LoVo (cell line): Measurements from ENCODE around the gene CRHR2.

Experiments used
- DNase-seq: peaks from one replicate; pipeline ENCODE4 v3.0.0-alpha.2; 2016; ENCODE audit warnings: low spot score

CRHR2 gene

DNA sequence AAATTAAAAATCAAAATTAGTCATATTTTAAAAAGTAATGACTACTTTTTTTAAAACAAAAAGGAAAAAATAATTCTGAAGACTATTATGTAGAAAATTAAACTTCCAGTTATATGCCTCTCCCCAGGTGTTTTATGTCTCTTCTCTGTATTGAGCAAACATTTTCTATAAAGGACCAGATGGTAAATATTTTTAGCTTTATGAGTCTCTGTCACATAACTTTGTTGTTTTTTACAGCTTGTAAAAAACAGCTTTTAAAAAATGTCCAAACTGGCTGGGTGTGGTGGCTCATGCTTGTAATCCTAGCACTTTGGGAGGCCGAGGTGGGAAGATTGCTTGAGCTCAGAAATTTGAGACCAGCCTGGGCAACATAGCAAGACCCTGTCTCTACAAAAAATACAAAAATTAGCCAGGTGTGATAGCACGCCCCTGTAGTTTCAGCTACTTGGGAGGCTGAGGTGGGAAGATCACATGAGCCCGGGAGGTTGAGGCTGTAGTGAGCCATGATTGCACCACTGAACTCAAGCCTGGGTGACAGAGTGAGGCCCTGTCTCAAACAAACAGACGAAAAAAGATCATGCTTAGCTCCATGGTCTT, 64.1 kb downstream of the CRHR2 start:
- DNase-seq, result no peak

DNA sequence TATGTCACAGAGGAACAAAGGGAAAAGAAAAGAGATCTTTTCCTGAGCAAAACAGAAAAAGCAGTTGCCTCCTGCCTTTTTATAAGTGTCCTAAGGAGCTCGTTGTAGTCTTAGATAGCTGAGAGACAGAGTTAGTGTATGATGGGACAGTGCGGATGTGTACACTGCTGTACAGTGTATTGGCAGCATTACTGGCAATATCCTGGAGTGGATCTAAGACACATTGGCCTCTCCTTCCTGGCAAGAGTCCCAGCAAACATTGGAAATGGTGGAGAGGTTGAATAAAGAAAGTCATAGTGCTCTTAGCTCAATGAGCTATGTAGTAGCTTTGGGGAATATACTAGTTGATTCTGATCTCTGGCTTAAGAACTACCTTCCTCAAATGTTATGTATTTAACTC, 64.9 kb downstream of the CRHR2 start:
- no peak for DNase-seq

DNA sequence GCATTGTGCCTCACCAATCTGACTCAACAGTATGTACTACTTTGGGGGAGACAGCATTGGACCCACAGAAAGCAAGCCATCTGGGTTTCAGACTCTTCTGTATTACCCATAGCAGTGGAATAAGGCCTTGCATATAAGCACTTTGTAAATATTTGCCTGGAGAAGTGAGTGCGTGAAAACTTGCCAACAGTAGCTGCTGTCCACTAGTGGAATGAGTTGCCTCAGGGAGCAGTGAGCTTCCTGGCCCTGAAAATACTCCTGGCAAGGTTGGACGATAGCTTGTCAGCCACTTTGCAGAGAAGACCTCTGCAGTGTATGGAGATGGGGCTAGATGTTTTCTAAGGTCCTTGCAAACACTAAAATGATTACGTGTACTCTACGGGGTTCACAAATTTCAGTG, 65.9 kb downstream of the CRHR2 start:
- no peak for DNase-seq

DNA sequence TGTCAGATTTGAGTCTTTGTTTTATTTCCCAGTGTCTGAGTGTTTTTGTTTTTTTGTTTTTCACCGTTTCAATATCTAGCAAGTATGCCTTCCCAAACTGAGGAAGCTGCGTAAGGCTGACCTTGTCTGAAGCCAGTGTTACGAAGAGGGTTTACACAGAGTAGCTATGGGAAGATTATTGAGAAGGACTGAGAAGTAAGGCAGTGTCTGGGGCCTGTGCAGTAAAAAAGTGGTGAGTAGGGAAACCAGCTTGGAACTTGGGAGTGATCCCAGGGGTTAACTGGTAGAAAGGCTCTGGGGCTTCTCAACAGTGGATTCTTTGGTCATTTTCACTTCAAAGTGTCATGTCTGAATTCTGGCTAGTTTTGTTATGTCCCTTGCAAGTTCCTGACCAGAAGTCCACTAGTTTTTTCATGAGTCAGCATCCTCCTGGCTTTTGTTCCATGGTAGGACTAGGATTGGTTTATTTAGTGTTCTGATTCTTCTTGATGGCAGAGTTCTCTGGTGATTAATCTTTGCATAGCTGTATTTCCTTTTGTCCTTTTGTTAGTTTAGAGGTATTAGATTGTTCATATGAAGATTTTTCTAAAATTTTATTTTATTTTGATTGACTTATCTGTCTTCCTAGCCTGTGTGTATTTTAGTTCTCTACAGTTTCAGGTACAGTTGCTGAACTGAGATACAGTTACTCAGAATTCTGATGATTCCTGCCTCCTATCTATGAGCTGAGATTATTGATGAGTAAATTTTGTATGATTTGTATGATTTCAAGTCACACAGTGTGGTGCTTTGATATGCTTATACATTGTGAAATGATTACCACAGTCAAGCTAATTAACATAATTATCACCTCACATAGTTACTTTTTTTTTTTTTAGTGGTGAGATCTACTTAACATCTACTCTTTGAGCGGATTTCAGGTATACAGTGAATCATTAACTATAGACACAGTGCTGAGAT, 68.6 kb downstream of the CRHR2 start:
- DNase-seq, result no peak

DNA sequence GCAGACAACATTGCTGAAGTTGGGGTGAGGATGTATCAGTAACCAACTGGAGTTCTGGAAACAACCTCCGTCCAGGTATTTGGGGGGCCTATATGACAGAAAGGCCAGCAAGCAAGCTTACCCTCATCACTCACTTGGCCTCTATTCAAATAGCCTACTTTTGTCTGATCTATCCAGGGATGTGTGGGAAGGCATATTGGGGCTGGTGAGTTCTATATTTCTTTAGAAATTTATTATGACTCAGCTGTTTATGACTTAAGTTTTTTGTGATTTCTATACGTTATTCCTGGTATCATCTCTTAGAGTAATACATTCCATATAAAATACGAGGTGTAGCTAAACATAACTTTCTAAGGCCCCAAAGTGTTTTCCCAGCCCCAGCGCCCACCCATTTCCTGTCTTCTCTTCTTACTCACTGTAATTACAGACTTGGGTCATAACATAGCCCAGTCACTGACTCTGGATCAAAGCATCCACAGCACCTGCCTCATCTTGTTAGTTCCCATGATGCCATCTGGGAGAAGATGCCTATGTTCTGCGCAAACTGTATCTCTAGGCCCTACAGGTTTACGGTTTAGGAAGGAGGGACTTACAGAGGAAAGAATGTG, 69.5 kb downstream of the CRHR2 start:
- no peak for DNase-seq

DNA sequence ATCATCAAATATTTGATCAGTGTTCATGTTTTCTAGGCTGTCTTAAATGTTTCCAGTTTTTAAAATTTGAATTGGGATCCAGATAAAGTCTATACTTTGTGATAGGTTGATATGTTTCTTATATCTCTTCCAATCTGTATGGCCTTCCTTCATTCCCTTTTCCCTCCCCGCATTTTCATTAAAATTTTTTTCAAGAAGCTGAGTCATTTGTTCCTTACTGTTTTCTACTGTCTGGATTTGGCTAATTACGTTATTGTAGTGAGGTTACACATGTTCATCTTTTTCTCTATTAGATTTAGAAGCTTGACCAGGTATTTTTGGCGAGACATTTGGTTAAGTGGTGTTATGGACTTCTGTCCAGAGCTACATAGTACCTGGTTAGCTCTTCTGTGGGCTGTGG, 76.4 kb downstream of the CRHR2 start:
- no peak for DNase-seq

DNA sequence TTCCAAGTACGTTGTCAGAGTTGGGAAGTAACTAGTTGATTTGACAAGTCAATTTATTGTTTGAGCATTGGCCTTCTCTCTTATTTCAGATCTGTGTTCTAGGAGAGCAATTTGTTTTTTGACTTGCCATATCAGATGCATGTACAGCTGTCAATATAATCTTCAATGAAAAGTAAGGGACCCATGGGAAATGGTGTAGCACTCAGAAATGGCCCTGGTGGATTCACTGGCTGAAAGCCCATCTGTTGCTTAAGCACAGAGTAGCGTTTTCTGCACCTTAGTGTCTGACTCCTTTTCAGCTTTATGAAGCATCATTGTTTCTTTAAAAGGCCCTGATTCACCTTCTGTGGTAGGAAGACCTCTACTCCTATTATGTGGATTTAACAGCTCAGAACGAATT, 77.4 kb downstream of the CRHR2 start:
- no peak for DNase-seq
